Smooth muscle cell (in vitro differentiated cells): ENCODE measurements around the gene ZNF19. TPM values are rescaled to one million over a fixed set of nuclear protein-coding genes. Genes with fewer than 3 reads are reported as not detected.
"Not testable (repeated sequence)": the region's sequence is repeated elsewhere in the genome, so short reads cannot be mapped to it uniquely, and the experiment has no call there.

ENCODE experiments used
- DNase-seq: peaks from one replicate; lab custom pipeline; 2025; ENCODE audit not compliant: unreplicated experiment; lab: John Stamatoyannopoulos, UW
- H2AFZ ChIP-seq: fragments of 200-600 bp; sonication (generic); 2 replicates; pipeline ENCODE4 v1.6.0; 2016; ENCODE audit warnings: antibody characterized with exemption, low read depth, mild to moderate bottlenecking
- H3F3A ChIP-seq: fragments of 200-600 bp; sonication (generic); 2 replicates; pipeline ENCODE4 v1.6.0; 2017; ENCODE audit warnings: antibody characterized with exemption, low read depth
- H3K27ac ChIP-seq: fragments of 200-600 bp; sonication (generic); 2 replicates; pipeline ENCODE4 v1.5.1; 2016; ENCODE audit warnings: low read depth, mild to moderate bottlenecking
- H3K27me3 ChIP-seq: fragments of 200-600 bp; sonication (generic); 2 replicates; pipeline ENCODE4 v1.6.1; 2016; ENCODE audit warnings: low read depth, mild to moderate bottlenecking
- H3K36me3 ChIP-seq: fragments of 200-600 bp; sonication (generic); 2 replicates; pipeline ENCODE4 v1.5.1; 2016; ENCODE audit warnings: low read depth
- H3K4me1 ChIP-seq: fragments of 200-600 bp; sonication (generic); 2 replicates; pipeline ENCODE4 v1.5.1; 2016; ENCODE audit warnings: low read depth
- H3K4me2 ChIP-seq: fragments of 200-600 bp; sonication (generic); 2 replicates; pipeline ENCODE4 v1.6.0; 2016; ENCODE audit warnings: mild to moderate bottlenecking
- H3K4me3 ChIP-seq: fragments of 200-600 bp; sonication (generic); 2 replicates; pipeline ENCODE4 v1.5.1; 2016; ENCODE audit warnings: mild to moderate bottlenecking
- H3K79me2 ChIP-seq: fragments of 200-600 bp; sonication (generic); 2 replicates; pipeline ENCODE4 v1.6.0; 2016; ENCODE audit warnings: low read depth, mild to moderate bottlenecking
- H3K9ac ChIP-seq: fragments of 200-600 bp; sonication (generic); 2 replicates; pipeline ENCODE4 v1.6.0; 2016; ENCODE audit warnings: low read depth
- H3K9me3 ChIP-seq: fragments of 200-600 bp; sonication (generic); replicated peaks from 2 replicates; pipeline ENCODE4 v1.5.1; 2016; ENCODE audit warnings: low read depth
- H4K20me1 ChIP-seq: fragments of 200-600 bp; sonication (generic); 2 replicates; pipeline ENCODE4 v1.6.0; 2016; ENCODE audit warnings: low read depth
- CTCF ChIP-seq: fragments of 200-600 bp; sonication (generic); IDR thresholded peaks from 2 replicates; pipeline ENCODE4 v1.5.1; 2017; ENCODE audit warnings: borderline replicate concordance, mild to moderate bottlenecking, antibody characterized with exemption; ENCODE audit not compliant: insufficient read depth, poor library complexity, severe bottlenecking
- WGBS: methylation state at CpG from one replicate; pipeline ENCODE4 v1.1.7; 2016; ENCODE audit warnings: low lambda C conversion rate; 5-methylcytosine and 5-hydroxymethylcytosine counted together
- polyA plus RNA-seq: library from polyadenylated mRNA; unstranded; fragments of >200 nt; fragmentation: Nextera tagmentation; extraction: Ambion mirVana; gene quantifications from 2 replicates; pipeline ENCODE4 v1.2.1, GENCODE V29; 2016
- total RNA-seq: library from RNA; depleted of rRNA; stranded (reverse); fragments of >200 nt; gene quantifications from 2 replicates; pipeline ENCODE4 v1.2.3, GENCODE V29; 2014

The ZNF19 gene
- total and polyA plus RNA-seq, 2 experiments from 2014 or later: 0.37 to 4.6 TPM

DNA sequence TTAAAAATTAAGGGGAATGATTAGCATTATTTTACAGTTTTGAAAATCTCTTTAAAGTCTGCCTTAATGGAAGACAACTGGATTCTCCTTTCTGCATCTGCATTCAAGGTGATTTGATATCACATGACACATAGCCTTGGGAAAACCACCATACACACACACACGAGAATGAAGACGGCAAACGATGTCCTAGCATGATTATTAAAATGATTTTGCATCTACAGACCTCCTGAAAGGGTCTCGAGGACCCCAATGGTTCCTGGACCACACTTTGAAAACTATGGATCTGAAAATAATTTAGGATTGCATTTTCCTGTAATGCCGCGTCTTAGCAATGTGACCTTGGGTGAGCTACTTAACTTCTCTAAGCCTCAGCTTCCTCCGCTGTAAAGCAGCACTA is 25.4 kb upstream of the ZNF19 start:
- 95% methylated on average over 7 of the region's 7 CpGs for WGBS
- Histone ChIP-seq H3K4me2 (no peak overlapping the region), H3F3A (no peaks in the 10 kb centered on the region), H2AFZ (no peak overlapping the region), H3K27ac (no peak overlapping the region), H3K27me3 (no peaks in the 10 kb centered on the region), H3K4me1 (no peaks in the 10 kb centered on the region), H4K20me1 (no peaks in the 10 kb centered on the region), H3K9ac (no peak overlapping the region), H3K4me3 (no peak overlapping the region), H3K79me2 (no peaks in the 10 kb centered on the region), H3K9me3 (no peaks in the 10 kb centered on the region), H3K36me3 (no peaks in the 10 kb centered on the region)
- DNase-seq: no peak
- no peak for TF ChIP-seq CTCF

DNA sequence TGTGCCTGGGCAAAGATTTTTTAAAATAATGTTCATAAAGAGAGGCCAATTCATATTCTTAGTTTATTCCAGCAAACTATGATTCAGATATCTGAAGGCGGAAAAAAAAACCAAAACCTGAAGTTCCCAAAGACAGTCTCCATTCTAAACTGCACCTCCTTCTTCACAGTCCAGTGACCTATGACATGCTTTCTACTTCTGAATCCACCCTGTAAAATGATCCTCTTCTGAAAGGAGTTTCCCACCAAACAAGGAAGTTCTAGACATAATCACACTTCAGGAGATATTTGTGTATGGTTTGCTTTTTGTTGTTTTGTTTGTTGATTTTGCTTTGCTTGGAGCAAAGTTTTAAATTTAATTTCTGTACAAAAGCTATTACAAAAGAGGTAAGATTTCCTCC is 24.2 kb upstream of the ZNF19 start:
- H3K79me2 ChIP-seq: no peaks in the 10 kb centered on the region
- no peaks in the 10 kb centered on the region for H3K27me3 ChIP-seq
- no peak overlapping the region for H3K4me3 ChIP-seq
- no peak overlapping the region for H3K4me2 ChIP-seq
- WGBS: 0% methylated on average over 1 of the region's 1 CpG
- no peaks in the 10 kb centered on the region for H3K4me1 ChIP-seq
- DNase-seq: no peak
- no peak overlapping the region for H3K27ac ChIP-seq
- no peak for TF ChIP-seq CTCF
- no peaks in the 10 kb centered on the region for H3K36me3 ChIP-seq
- no peak overlapping the region for H3K9ac ChIP-seq
- no peaks in the 10 kb centered on the region for H3K9me3 ChIP-seq
- H2AFZ ChIP-seq: no peak overlapping the region
- no peaks in the 10 kb centered on the region for H3F3A ChIP-seq
- no peaks in the 10 kb centered on the region for H4K20me1 ChIP-seq

DNA sequence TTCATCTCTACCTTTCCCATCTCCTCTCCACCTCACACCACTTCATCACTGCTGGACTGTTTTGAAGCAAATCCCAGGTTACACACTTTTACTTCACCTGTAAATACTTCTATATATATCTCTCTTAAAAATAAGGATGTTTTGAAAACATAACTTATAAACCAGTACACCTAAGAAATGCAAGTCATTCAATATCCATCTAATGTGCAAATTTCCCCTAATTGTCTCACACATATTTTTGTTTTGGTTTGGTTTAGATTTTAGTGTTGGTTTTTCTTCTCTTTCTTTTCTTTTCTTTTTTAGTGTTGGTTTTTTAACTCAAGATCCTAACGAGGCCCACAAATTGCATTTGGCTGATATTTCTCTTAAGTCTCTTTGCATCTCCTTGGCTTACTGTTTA is 17.9 kb upstream of the ZNF19 start:
- Histone ChIP-seq H2AFZ (no peak overlapping the region), H3K4me3 (no peak overlapping the region), H3F3A (no peaks in the 10 kb centered on the region), H3K9me3 (no peaks in the 10 kb centered on the region), H3K27ac (no peak overlapping the region), H4K20me1 (no peaks in the 10 kb centered on the region), H3K4me2 (no peak overlapping the region), H3K27me3 (no peaks in the 10 kb centered on the region), H3K36me3 (no peaks in the 10 kb centered on the region), H3K79me2 (no peaks in the 10 kb centered on the region), H3K4me1 (no peaks in the 10 kb centered on the region), H3K9ac (no peak overlapping the region)
- no peak for TF ChIP-seq CTCF
- WGBS: 55% methylated on average over 1 of the region's 1 CpG
- DNase-seq: no peak

GRCh38 chr16:71504901-71505300 is 15.8 kb upstream of the ZNF19 start:
- Histone ChIP-seq H3K36me3 (no peaks in the 10 kb centered on the region), H3F3A (no peaks in the 10 kb centered on the region), H3K9me3 (no peaks in the 10 kb centered on the region), H4K20me1 (no peaks in the 10 kb centered on the region), H3K4me1 (no peaks in the 10 kb centered on the region), H3K79me2 (no peaks in the 10 kb centered on the region), H3K4me3 (no peak overlapping the region), H3K27me3 (no peaks in the 10 kb centered on the region), H3K27ac (no peak overlapping the region), H3K4me2 (no peak overlapping the region), H2AFZ (no peak overlapping the region), H3K9ac (no peak overlapping the region)
- WGBS: 81% methylated on average over 5 of the region's 5 CpGs
- no peak for TF ChIP-seq CTCF
- no peak for DNase-seq

DNA sequence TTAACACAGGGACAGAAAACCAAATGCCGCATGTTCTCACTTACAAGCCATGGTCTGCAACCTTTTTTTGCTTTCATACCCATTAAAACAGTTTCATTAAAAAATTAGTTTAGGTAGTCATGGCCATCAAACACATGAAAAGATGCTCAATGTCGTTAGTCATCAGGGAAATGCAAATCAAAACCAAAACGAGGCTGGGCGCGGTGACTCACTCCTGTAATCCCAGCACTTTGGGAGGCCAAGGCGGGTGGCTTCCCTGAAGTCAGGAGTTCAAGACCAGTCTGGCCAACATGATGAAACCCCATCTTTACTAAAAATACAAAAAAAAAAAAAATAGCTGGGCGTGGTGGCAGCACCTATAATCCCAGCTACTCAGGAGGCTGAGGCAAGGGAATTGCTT is 14.9 kb upstream of the ZNF19 start:
- H3K27me3 ChIP-seq, H3K36me3 ChIP-seq, H3F3A ChIP-seq, DNase-seq, H3K79me2 ChIP-seq, H3K4me1 ChIP-seq, H4K20me1 ChIP-seq, H3K4me3 ChIP-seq, H3K27ac ChIP-seq, H3K9me3 ChIP-seq, H3K4me2 ChIP-seq, H3K9ac ChIP-seq, H2AFZ ChIP-seq: not testable (repeated sequence)
- 78% methylated on average over 7 of the region's 7 CpGs for WGBS
